C4-2B (cell line): ENCODE data around the gene FGF8.

Experiments used
- H3K27ac ChIP-seq: fragments of 450-650 bp; 2 replicates; pipeline ENCODE4 v1.5.1; 2017
- ZFX ChIP-seq: fragments of 450-650 bp; IDR thresholded peaks from 2 replicates; pipeline ENCODE4 v1.6.1; 2017
- TF ChIP-seq, protein P1 (sequence below): fragments of 450-650 bp; conservative IDR thresholded peaks from 2 replicates; pipeline ENCODE4 v1.5.1; 2017; ENCODE audit warnings: mild to moderate bottlenecking

The FGF8 gene

DNA sequence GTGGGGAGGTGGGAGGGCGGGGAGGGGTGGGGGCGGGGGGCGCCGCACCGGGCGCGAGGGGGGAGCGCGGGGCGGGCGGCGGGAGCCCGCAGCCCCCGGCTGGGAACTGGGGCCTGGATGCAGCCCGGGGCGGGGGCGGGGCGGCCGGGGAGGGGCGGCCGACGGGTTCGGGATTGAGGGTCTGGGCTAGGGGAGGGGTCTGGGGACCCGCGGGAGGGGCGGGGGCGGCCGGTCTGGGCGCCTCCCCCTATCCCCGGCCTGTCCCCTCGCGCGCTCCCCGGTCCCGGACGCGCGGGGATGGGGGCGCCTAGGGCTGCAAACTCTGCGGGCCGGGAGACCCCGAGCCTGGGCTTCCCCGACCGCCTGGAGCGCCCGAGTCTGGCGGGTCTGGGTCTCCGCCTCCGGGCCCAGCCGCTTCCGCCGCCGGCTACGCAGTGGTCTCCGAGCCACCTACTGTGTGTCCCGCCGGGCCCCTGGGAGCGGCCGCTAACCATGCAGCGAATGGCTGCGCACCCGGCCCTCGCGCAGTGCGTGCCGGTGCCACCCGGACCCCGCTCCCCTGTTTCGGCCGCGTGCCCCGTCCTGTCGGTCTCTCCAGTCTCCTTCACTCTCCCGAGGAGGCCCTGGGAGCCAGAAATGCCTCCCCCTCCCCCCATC is 375 bp upstream of the FGF8 start:
- TF ChIP-seq ZFX: no peak
- TF ChIP-seq, protein P1, sequence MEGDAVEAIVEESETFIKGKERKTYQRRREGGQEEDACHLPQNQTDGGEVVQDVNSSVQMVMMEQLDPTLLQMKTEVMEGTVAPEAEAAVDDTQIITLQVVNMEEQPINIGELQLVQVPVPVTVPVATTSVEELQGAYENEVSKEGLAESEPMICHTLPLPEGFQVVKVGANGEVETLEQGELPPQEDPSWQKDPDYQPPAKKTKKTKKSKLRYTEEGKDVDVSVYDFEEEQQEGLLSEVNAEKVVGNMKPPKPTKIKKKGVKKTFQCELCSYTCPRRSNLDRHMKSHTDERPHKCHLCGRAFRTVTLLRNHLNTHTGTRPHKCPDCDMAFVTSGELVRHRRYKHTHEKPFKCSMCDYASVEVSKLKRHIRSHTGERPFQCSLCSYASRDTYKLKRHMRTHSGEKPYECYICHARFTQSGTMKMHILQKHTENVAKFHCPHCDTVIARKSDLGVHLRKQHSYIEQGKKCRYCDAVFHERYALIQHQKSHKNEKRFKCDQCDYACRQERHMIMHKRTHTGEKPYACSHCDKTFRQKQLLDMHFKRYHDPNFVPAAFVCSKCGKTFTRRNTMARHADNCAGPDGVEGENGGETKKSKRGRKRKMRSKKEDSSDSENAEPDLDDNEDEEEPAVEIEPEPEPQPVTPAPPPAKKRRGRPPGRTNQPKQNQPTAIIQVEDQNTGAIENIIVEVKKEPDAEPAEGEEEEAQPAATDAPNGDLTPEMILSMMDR: no peak
- H3K27ac ChIP-seq: no peak overlapping the region

DNA sequence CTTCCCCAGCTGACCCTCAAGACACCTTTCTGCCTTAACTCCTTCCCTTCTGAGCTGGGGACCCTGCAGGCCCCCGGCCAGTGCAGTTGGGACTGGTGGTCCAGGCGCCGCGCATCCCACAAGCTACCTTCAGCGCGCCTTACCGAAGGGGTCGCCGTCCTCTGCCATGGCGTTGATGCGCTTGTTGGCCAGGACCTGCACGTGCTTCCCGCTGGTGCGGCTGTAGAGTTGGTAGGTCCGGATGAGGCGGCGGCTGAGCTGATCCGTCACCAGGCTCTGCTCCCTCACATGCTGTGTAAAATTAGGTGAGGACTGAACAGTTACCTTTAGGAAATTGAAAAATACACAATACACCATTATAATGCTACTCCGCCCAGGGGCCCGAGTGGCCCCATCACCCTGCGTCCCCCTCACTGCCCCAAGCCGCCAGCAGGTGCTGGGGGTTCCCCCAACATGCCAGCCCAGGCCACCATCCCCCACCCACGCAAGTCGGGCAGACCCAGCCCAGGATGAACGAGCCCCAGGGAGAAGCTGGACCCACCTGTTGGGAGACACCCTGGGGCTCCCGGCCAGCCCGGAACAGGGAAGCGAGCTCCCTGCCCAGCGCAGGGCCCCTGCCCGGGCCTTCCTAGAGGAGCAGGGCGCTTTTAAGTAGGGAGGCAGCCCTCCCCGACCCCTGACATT is 1.2 kb downstream of the FGF8 start:
- H3K27ac ChIP-seq: no peak overlapping the region
- no peak for TF ChIP-seq ZFX
- TF ChIP-seq, protein P1: no peak

DNA sequence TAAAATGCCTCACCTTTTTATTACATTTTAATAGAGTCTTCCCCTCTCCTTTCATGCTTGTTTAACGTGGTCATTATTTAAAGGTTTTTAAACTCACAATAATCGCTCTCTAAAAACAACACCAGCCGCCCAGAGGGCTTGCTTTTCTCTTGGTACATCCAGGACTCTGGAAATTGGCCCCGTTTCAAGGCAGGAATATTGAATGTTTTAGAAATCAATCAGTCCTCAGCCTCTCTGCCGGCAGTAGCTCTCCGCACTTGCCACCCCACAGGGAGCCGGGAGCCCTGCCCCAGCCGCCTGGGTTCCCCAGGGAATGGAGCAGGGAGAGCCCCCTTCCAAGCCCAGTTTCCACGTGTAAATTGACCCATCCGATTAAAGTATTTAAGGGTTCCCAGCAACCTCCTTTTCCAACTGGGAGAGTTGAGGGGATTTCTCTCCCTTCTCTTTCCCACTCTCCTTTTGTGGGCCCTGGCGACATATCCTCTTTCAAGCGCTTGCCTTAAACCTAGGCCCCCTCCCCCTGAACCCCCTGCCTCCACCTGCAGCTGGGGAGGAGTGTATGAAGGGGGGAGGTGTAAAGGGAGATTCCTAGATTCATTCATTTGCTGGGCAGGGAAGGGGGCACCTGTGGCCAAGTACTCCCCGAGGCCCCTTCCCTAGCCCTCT is 1.9 kb downstream of the FGF8 start:
- no peak overlapping the region for H3K27ac ChIP-seq
- TF ChIP-seq, protein P1: no peak
- no peak for TF ChIP-seq ZFX

DNA sequence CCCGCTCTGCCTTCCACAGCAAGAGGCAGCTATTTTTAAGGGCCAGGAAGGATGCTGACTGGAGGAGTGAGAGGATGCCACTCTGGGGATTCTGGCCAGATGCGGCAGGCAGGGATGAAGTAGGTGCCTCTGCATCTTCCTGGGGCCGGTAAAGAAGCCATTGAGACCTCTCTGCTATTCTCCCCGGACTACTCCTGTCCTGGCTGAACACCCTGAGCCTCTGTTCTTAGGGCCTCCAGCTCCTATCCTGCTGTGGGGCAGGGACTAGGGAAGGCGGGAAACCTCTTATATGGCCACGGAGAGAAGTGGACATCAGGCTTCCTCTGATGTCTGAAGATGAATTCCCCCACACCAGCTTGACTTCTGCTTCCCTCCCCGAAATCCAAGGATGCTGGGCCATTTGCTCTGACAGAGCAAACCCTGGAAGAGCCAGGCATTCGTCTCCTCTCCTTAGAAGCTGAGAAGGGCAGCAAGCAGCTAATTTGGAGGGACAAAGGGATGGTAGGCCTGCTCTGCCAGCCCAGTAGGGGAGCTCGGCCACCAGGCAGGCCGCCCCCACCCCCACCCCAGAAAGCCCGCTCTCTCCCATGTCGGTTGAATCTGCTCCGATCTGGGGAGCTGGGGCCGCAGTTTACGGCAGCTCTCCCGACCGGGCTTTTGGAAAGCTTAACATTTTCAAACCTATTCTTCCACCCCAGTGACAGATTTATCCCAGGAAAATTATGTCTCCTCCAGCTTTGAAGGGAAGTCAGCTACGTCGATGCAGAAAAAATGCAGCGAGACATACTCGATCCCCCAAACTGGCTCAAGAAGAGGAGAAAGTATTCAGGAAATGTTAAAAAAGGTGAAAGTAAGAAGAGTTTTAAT is 2.8 kb downstream of the FGF8 start:
- TF ChIP-seq ZFX: no peak
- TF ChIP-seq, protein P1: no peak

DNA sequence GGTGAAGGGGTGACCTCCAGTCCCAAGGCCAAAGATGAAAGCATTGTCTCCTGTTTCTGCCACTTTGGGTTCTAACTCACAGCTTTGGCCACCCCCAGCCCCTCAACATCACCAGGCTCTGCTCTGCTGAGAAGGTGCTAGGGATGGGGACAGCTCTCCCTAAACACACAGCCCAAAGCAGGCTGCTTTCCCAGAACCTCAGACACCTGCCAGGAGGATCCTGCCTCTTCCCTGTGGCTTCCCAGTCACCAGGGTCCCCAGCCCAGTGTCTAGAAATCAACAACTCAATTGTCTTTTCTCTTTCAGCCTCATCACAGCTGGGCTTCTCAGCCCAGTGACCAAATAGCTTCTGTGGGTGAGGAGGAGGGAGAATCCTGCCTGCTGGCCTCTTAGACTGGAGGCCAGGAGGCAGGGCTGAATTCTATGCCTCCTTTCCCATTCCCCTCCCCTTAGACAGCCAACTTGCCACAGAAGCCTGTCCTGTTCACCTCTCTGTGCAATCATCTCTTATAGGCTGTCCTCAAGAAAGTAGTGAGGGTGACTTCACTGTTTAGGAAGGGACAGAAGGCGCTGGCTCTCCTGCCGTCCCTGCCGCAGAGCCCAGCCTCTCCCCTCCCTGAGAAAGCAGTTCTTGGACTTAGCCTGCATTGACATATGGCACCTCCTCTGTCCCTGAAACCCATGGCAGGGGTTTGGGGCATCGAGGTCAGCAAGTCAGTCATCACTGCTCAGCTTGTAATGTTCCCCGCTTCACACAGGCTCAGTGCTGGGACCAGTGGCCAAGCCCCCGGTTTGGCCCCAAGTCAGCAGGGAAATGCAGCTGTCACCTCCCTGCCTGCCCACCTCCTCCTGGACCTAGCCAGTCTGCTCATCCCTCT is 3.7 kb downstream of the FGF8 start:
- H3K27ac ChIP-seq: no peak overlapping the region
- TF ChIP-seq, protein P1: no peak
- TF ChIP-seq ZFX: no peak

More for the DNA sequence above, 2.8 kb downstream of the FGF8 start:
- H3K27ac ChIP-seq: no peak overlapping the region

DNA sequence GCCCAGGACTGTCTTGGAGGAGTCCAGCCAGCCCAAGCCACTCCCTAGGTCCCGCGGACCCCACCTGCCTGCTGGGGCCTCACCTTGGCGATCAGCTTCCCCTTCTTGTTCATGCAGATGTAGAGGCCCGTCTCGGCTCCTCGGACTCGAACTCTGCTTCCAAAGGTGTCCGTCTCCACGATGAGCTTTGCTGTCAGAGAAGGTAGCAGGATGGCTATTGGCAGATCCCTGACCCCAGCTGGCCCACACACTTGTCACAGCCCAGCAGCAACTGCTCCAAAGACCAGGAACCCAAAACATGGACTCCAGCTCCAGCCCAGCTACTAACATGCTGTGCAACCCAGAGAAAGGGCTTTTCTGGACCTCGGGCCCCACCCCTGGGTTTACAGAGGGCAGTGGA is 4.5 kb downstream of the FGF8 start:
- no peak overlapping the region for H3K27ac ChIP-seq
- TF ChIP-seq, protein P1: no peak
- TF ChIP-seq ZFX: no peak
